NCI-H187 treated with DMSO at 0.1 percent for 48 hours (cell line): ENCODE data around the gene OR13C2.
"Not testable (repeated sequence)": the region's sequence is repeated elsewhere in the genome, so short reads cannot be mapped to it uniquely, and the experiment has no call there.

Experiments used
- DNase-seq: peaks from one replicate; lab custom pipeline; 2025; lab: John Stamatoyannopoulos, UW

OR13C2 gene, protein sequence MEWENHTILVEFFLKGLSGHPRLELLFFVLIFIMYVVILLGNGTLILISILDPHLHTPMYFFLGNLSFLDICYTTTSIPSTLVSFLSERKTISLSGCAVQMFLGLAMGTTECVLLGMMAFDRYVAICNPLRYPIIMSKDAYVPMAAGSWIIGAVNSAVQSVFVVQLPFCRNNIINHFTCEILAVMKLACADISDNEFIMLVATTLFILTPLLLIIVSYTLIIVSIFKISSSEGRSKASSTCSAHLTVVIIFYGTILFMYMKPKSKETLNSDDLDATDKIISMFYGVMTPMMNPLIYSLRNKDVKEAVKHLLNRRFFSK

DNA sequence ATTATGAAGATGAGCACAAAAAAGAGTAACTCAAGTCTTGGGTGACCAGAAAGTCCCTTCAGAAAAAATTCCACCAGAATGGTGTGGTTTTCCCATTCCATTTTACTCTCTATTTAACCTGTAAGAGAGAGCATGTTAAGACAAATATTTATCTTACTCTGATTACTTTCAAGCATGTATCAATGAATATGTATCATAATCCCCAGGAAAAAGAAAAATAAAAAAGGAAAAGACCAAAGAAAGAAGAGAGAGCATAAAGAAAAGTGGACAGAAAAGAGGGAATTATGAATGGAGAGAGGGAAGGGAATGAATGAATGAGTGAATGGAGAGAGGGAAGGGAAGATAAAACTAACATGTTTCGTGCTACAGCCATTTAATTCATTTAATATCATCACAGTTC, at the start of gene OR13C2:
OR13C2 (minus strand) TSS at position 101 of the 400 bp plus-strand sequence; CDS start at position 101, 0 bp downstream.
- not testable (repeated sequence) for DNase-seq

DNA sequence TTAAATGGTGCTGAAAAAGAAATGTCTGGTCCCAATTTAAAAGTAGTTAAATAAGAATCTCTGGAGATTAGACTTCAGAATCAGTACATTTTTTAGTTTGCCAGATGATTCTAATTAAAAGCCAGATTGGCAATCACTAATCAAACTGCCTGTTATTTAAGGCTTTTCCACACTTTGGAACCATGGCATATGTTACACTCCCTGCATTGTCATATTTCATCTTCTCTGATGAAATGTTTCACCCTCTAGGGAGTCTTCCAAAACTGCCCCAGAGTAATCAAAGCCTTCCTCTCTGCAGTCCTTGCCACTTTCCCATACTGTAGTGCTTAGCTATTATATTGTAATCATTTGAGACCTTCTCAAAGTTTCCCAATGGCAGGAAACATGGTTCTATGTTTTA, 30.0 kb upstream of the OR13C2 start:
- DNase-seq, result no peak

DNA sequence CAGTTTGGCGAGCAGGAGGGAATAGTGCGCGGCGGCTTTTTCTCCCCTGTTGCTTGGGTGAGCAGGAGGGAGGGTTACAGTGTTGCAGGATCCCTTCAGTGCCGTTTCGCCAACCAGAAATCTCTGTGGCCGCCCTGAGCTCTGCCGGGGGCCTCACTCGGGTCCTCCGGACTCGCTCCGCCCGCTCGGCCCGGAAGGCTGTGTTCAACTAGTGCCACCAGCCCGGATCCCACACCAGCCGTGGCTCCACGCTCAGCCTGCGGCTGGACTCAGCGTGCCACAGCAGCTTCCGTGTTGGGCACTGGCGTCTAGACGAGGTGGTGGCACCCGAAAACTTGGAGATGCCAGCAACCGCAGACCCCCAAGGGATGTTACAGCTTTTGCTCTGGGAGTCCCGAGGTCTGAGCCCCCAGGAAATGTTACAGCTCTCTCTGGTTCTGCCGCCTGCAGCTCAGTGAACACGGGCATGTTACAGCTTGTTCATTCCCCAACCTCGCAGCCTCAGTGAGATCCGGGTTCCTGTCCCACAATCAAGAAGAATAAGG, 28.6 kb upstream of the OR13C2 start:
- no peak for DNase-seq

DNA sequence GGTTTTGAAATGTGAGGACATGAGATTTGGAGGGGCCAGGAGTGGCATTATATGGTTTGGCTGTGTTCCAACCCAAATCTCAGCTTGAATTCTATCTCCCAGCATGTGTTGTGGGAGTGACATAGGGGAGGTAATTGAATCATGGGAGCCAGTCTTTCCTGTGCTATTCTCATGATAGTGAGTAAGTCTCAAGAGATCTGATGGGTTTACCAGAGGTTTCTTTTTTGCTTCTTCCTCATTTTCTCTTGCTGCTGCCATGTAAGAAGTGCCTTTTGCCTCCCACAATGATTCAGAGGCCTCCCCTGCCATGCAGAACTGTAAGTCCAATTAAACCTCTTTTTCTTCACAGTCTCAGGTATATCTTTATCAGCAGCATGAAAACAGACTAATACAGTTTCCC, 20.5 kb upstream of the OR13C2 start:
- DNase-seq, result not testable (repeated sequence)

DNA sequence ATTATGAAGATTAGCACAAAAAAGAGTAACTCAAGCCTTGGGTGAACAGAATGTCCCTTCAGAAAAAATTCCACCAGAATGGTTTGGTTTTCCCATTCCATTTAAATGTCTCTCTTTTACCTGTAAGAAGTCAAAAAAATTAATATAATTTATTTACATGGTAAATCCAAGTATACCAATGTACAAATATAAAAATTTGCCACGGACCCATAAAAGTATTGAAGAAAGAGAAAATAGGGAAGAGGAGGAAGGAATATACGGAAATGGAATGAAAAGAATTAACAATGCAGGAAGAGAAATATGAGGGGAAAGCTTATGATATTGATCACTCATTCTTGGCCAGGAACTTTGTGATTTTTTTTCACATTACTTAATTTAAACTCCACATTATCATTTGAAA, 12.7 kb upstream of the OR13C2 start, which contains the start of gene OR13C9:
OR13C9 (minus strand) TSS at position 101 of the 400 bp plus-strand sequence; CDS start at position 101, 0 bp downstream.
- no peak for DNase-seq

DNA sequence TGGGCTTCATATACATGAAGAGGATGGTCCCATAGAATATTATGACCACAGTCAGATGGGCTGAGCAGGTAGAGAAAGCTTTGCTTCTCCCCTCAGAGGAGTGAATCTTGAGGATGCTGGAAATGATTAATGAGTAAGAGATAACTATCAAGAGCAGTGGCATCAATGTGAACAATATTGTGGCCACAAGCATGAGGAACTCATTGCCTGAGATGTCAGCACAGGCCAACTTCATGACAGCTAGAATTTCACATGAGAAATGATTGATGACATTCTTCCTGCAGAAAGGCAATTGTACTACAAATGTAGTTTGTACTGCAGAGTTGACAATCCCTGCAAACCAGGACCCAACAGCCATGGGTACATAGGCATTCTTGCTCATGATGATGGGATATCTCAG, 12.0 kb upstream of the OR13C2 start:
- DNase-seq, result no peak

DNA sequence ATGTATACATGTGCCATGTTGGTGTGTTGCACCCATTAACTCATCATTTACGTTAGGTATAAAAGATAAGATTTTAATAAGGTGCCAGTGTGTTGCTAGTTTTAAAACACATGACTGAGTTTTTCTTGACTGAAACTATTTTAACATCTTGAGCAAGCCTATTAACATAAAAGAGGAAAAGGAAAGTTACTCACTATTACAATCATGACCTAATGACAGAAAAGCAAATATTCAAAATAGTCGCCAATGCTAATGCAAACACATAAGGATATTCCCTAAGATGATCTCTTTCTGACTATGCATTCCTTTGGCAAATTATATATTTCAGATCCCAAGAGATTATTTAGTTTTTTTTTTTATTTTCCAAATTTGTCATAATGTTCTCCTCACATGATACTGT, 5.8 kb upstream of the OR13C2 start:
- DNase-seq, result no peak

DNA sequence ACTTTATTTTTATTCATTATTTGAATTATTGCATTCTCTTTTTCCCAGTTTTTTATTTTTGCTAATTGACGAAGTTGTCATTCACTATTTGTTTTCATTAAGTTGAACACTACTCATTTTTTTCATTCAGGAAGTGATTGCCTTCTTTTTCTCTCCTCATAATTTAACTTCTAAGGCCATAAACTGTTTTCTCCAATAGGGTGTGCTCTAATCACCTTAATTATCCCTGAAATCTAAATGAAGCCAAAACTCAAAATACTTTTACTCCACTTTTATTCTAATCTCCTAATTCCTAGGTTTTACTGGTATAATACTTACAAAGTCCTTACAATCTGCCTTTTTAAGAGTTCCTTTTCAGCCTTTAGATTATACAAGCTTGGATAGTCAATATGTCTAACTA, 2.9 kb upstream of the OR13C2 start:
- no peak for DNase-seq

DNA sequence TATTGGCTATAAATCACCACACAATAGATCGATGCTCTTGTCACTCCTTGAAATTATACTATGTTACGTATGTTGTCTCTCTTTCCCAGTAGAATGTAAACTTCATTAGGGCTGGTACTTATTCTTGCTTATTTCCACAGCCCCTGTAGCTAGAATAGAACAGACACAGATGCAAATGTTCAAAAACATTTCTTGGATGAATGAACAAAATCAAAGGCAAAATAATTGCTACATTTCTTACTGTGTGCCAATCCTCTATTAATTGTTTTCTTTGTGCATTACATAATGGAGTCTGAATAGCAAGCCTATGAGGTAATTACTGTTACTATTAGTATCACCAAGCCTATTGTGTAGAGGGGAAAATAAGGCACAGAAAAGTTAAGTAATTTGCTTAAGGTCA, 725 bp upstream of the OR13C2 start:
- no peak for DNase-seq

DNA sequence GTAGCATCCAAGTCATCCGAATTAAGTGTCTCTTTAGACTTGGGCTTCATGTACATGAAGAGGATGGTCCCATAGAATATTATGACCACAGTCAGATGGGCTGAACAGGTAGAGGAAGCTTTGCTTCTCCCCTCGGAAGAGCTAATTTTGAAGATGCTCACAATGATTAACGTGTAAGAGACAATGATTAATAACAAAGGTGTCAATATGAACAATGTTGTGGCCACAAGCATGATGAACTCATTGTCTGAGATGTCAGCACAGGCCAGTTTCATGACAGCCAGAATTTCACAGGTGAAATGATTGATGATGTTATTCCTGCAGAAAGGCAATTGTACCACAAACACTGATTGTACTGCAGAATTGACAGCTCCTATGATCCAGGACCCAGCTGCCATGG, 626 bp downstream of the OR13C2 start:
- DNase-seq, result no peak

DNA sequence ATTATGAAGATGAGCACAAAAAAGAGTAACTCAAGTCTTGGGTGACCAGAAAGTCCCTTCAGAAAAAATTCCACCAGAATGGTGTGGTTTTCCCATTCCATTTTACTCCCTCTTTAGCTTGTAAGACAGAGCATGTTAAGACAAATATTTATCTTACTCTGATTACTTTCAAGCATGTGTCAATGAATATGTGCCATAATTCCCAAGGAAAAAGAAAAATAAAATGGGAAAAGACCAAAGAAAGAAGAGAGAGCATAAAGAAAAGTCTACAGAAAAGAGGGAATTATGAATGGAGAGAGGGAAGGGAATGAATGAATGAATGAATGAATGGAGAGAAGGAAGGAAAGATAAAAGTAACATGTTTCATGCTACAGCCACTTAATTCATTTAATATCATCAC, 6.1 kb downstream of the OR13C2 start, which contains the start of gene OR13C5:
OR13C5 (minus strand) TSS at position 101 of the 400 bp plus-strand sequence; CDS start at position 101, 0 bp downstream.
- not testable (repeated sequence) for DNase-seq

DNA sequence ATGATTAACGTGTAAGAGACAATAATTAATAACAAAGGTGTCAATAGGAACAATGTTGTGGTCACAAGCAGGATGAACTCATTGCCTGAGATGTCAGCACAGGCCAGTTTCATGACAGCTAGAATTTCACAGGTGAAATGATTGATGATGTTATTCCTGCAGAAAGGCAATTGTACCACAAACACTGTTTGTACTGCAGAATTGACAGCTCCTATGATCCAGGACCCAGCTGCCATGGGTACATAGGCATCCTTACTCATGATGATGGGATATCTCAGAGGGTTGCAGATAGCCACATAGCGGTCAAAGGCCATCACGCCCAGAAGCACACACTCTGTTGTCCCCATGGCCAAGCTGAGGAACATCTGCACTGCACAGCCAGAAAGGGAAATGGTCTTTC, 6.7 kb downstream of the OR13C2 start:
- DNase-seq, result not testable (repeated sequence)

DNA sequence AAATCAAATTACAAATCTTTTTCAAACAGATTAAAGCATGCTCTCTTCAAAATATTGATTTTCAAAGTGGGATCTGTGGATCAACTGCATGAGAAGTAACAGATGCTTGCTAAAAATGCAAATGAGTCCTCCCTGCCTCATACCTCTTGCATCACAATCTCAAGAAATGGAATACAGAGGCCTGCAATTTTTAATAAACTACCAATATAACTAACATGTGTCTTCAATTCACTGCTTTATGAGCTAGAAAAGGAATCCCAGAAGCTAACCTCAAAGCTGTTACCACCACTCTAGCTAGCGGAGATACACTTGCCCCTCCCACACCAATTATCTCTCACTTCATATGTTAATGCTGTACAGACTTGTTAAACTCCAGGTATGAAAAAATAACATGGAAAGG, 15.8 kb downstream of the OR13C2 start:
- no peak for DNase-seq

DNA sequence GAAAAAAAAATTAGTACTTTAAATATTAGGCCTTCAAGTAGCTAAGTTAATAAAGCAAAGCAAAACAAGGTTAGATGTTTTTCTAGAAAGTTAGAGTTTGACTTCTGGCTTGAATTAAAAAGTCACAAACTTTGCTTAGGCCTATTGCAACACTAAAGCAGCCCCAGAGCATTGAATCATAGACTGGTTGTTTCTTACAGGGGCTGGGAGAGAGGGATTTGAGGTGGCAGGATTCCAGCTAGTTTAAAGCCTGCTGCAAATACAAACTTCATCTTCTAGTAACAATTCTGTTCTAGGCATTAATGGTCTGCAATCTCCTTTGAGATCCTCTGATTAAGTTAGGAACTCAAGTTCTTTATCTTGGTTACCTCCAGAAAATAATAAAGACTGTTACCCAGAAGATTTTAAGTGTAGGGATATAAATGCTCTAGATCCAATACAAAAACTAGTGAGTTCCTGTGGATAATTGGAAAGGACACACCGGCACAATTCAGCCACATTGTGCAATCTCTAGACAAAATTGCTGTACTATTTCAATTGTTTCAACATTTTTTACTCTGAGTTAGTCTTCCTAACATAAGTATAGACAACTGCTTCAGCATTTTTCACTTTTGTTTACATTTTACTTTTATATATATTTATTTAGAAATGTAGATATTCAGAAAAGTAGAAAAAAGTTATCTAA, 18.8 kb downstream of the OR13C2 start:
- DNase-seq, result no peak

DNA sequence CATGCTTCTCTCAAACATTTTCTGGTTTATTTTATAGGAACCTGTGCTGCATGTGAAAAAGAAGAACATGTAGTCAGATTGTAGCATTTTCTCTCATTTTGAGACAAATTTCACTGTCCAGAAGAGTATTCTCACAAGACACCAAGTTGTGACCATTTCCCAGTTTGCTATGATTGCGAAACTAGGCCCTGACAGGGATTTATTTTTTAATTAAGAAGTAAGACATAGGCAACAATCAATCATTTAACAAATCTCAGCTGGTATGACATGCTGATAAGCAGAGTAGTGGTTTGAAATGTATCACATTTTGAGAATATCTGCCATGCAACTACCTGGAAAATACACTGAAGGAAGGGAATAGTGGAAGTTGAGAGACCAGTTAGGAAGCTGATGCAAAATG, 24.9 kb downstream of the OR13C2 start:
- DNase-seq, result no peak

DNA sequence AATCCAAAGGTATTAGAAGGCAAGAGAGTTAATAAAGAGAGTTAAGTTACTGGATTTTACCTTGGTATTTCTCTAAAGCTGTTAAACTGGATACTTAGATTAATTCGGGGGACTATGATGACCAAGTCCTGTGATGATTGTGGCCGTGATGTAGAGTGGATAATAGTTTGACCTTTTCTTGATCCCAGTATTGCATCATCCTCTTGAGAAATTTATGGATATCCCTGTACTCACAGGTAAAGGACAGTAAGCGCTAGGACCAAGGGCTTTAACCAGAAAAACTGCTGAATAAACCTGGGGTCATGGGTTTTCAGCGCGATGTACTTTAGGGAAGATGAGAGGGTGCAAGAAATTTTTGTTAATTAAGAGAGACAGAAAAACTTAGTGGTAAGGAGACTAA, 28.2 kb downstream of the OR13C2 start:
- no peak for DNase-seq

DNA sequence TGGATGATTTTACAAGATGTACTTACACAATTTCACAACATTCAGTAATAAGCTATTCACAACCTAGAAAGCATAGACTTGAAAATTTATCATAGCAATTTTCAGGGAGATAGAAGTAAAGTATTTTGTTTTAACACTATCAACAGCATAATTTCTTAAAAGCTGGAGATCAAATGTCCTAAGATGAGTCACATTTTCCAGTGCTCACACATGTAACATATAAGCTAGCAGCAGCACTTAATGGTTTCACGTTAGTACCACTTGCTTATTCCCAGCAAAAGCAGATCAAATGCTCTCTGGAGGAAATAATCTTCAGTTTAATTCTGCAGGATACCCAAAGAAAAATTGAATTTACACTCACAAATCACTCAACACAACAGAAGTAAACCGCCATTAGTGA, 30.0 kb downstream of the OR13C2 start:
- no peak for DNase-seq

DNA sequence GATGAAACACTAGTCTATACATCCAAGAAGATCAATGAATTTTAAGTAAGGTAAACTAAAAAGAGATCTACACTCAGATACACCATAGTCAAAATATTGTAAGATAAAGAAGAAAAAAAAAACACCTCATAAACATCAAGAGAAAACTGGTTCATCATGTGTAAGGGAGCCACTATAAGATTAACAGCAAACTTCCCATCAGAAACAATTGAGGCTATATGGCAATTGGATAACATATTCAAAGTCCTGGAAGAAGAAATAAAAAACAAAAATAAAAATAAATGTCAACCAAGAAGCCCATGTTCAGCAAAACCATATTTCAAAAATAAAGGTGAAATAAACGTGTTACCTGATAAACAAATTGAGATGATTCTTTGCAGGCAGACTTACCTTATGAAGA, 32.8 kb downstream of the OR13C2 start:
- DNase-seq, result no peak

DNA sequence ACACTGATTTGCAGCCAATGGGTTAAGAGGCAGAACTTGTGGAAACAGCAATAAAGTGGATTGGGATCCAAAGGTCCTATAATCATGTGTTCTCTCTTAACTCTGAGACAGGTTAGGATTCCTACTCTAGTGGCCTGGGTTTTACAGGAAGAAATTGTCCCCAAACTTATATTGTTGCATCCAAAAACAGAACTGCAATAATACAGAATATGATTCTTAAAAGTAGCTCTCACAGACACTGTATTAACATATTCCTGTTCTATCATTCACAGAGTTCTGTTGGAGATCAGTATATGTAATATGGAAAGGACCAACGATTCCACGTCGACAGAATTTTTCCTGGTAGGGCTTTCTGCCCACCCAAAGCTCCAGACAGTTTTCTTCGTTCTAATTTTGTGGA, 36.6 kb downstream of the OR13C2 start, which contains the start of gene OR13C8:
OR13C8 (plus strand) TSS at position 301 of the 400 bp plus-strand sequence; CDS start at position 301, 0 bp downstream.
- DNase-seq, result no peak

DNA sequence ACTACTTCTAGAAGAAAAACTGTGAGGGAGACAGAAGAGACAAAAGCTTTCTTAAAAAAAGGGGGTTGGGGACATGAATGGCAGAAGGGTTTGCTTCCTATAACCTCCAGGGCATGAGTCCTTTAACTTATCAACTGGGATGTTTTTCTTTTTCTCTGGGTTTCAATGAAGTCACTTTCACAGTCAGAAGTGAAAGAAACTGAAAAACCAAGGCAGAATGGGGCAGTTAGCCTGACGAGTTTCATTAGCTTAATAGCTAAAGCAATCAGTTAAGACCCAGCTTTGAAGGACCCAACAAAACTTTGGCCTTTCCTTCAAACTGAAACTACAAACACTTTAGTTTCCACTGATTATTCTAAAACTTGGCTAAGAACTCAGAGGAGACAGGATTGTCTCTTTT, 41.1 kb downstream of the OR13C2 start:
- no peak for DNase-seq

DNA sequence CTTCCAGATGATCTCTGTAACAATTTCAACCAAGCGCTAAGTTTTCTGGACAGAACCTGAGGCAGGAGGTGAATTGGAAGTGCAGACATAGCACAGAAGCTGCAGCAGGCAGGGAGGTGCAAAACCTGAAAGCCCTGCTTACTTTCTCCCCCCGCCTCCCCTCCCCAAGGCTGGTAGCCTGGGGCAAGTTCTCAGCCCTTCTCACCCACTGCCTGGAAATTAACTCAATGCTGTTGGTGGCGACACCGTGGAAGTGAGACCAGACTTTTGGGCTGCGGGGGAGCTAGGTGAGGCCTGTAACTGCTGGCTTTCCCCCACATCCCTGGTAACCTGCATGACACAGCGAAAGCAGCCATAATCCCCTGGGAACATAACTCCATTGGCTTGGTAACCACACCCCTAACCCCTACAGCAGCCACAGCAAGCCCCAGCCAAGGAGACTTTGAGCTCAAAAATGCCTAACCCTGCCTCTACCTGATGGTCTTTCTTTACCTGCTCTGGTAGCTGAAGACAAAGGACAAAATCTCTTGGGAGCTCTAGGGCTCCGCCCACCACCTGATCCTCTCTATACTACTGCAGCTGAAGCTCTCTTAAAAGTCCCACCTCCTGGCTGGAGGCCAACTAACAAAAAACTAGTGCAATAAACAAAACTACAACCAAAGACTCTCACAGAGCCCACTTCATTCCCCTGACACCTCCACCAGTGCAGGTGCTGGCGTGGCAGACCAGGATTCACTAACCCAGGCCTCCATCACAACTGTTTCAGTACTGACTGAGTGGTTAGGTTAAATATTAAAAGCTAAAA, 48.4 kb downstream of the OR13C2 start:
- no peak for DNase-seq

DNA sequence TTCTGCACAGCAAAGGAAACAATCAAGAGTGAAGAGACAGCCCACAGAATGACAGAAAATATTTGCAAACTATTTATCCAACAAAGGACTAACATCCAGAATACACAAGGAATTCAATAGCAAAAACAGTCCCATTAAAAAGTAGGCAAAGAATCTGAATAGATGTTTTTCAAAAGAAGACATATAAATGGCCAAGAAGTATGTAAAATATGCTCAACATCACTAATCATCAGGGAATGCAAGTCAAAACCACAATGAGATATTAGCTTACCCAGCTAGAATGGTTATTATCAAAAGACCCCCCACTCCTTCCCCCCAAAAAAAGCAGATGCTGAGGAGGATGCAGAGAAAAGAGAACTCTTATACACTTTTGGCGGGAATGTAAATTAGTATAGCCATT, 49.9 kb downstream of the OR13C2 start:
- no peak for DNase-seq
